Measurements from ENCODE around the gene IL20RB. TPM values are rescaled to one million over a fixed set of nuclear protein-coding genes. Genes with fewer than 3 reads are reported as not detected.

IL20RB gene
- total and polyA plus RNA-seq, 2 of the 13 experiments (the other 11 are each of a cell fraction or from before 2014, with no cell fraction given) = 0.22 to 0.32 TPM

DNA sequence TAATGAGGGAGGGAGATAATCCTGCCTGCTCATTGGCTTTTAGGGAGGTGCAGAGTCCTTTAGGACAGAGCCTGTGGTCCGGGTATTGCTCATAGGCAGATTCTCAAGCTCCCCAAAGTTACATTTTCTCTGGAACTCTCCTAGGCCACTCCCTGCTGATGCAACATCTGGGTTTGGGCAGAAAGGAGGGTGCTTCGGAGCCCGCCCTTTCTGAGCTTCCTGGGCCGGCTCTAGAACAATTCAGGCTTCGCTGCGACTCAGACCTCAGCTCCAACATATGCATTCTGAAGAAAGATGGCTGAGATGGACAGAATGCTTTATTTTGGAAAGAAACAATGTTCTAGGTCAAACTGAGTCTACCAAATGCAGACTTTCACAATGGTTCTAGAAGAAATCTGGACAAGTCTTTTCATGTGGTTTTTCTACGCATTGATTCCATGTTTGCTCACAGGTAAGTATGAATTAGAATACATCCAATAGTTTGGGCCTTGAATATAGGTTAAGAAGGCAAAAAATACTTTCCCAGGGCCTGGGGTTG, at the start of gene IL20RB (continued):
- TF ChIP-seq, protein P1, sequence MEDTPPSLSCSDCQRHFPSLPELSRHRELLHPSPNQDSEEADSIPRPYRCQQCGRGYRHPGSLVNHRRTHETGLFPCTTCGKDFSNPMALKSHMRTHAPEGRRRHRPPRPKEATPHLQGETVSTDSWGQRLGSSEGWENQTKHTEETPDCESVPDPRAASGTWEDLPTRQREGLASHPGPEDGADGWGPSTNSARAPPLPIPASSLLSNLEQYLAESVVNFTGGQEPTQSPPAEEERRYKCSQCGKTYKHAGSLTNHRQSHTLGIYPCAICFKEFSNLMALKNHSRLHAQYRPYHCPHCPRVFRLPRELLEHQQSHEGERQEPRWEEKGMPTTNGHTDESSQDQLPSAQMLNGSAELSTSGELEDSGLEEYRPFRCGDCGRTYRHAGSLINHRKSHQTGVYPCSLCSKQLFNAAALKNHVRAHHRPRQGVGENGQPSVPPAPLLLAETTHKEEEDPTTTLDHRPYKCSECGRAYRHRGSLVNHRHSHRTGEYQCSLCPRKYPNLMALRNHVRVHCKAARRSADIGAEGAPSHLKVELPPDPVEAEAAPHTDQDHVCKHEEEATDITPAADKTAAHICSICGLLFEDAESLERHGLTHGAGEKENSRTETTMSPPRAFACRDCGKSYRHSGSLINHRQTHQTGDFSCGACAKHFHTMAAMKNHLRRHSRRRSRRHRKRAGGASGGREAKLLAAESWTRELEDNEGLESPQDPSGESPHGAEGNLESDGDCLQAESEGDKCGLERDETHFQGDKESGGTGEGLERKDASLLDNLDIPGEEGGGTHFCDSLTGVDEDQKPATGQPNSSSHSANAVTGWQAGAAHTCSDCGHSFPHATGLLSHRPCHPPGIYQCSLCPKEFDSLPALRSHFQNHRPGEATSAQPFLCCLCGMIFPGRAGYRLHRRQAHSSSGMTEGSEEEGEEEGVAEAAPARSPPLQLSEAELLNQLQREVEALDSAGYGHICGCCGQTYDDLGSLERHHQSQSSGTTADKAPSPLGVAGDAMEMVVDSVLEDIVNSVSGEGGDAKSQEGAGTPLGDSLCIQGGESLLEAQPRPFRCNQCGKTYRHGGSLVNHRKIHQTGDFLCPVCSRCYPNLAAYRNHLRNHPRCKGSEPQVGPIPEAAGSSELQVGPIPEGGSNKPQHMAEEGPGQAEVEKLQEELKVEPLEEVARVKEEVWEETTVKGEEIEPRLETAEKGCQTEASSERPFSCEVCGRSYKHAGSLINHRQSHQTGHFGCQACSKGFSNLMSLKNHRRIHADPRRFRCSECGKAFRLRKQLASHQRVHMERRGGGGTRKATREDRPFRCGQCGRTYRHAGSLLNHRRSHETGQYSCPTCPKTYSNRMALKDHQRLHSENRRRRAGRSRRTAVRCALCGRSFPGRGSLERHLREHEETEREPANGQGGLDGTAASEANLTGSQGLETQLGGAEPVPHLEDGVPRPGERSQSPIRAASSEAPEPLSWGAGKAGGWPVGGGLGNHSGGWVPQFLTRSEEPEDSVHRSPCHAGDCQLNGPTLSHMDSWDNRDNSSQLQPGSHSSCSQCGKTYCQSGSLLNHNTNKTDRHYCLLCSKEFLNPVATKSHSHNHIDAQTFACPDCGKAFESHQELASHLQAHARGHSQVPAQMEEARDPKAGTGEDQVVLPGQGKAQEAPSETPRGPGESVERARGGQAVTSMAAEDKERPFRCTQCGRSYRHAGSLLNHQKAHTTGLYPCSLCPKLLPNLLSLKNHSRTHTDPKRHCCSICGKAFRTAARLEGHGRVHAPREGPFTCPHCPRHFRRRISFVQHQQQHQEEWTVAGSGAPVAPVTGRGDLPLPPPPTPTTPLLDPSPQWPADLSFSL (CRISPR knock-in tag; IDR thresholded peaks at IDR 0.05) = no peak
- TF ChIP-seq, protein P2, sequence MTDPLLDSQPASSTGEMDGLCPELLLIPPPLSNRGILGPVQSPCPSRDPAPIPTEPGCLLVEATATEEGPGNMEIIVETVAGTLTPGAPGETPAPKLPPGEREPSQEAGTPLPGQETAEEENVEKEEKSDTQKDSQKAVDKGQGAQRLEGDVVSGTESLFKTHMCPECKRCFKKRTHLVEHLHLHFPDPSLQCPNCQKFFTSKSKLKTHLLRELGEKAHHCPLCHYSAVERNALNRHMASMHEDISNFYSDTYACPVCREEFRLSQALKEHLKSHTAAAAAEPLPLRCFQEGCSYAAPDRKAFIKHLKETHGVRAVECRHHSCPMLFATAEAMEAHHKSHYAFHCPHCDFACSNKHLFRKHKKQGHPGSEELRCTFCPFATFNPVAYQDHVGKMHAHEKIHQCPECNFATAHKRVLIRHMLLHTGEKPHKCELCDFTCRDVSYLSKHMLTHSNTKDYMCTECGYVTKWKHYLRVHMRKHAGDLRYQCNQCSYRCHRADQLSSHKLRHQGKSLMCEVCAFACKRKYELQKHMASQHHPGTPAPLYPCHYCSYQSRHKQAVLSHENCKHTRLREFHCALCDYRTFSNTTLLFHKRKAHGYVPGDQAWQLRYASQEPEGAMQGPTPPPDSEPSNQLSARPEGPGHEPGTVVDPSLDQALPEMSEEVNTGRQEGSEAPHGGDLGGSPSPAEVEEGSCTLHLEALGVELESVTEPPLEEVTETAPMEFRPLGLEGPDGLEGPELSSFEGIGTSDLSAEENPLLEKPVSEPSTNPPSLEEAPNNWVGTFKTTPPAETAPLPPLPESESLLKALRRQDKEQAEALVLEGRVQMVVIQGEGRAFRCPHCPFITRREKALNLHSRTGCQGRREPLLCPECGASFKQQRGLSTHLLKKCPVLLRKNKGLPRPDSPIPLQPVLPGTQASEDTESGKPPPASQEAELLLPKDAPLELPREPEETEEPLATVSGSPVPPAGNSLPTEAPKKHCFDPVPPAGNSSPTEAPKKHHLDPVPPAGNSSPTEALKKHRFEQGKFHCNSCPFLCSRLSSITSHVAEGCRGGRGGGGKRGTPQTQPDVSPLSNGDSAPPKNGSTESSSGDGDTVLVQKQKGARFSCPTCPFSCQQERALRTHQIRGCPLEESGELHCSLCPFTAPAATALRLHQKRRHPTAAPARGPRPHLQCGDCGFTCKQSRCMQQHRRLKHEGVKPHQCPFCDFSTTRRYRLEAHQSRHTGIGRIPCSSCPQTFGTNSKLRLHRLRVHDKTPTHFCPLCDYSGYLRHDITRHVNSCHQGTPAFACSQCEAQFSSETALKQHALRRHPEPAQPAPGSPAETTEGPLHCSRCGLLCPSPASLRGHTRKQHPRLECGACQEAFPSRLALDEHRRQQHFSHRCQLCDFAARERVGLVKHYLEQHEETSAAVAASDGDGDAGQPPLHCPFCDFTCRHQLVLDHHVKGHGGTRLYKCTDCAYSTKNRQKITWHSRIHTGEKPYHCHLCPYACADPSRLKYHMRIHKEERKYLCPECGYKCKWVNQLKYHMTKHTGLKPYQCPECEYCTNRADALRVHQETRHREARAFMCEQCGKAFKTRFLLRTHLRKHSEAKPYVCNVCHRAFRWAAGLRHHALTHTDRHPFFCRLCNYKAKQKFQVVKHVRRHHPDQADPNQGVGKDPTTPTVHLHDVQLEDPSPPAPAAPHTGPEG (CRISPR knock-in tag; IDR thresholded peaks at IDR 0.05) = no peak

Data from HepG2 (cell line).